H4 (cell line): ENCODE data around the gene MRPL43. TPM values are rescaled to one million over a fixed set of nuclear protein-coding genes. Genes with fewer than 3 reads are reported as not detected.

Experiments used
- DNase-seq: peaks from one replicate; pipeline ENCODE4 v3.0.0-alpha.2; 2015; ENCODE audit warnings: low spot score
- total RNA-seq: library from RNA; depleted of rRNA; stranded (reverse); fragments of >200 nt; shearing (Covaris generic); gene quantifications from 2 replicates; pipeline ENCODE4 v1.2.3, GENCODE V29; 2014

Gene MRPL43
- total RNA-seq, 1 experiment from 2014 or later, result 105 TPM

DNA sequence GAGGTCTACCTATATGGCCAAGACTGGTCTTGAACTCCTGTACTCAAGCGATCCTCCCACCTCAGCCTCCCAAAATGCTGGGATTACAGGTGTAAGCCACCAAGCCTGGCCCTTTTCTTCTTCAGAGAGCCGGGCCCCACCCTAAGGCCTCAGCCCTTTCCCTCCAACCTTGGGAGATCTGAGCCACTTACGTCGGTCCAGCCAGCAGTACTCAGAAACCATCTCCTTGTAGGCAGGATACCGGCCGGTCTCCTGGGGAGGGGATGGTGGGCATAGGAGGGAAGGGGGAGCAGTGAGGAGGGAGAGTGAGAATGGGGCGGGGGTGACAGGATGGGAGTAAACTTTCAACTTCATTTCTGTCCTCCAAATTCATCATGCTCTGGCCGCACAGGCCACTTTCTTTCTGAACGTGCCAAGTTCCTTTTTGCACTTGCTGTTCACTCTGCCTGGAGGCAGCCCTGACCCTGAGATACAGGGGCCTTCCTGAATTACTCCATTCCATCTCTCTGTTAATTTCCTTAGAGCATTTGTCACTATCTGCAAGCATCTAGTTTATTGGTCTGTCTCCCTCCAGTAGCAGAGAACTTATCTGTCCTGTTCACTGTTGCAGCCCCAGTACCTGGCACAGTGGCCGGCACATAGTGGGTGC, 33.3 kb upstream of the MRPL43 start:
- DNase-seq, result no peak

DNA sequence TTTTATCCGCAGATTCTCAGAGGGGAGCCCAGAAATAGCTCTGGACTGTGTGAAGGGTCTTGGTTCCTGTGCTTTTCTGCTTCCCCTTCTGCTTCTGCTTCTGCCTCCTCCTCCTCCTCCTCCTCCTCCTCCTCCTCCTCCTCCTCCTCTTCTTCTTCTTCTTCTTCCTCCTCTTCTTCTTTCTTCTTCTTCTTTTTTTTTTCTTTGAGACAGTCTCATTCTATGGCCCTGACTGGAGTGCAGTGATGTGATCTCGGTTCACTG, 32.1 kb upstream of the MRPL43 start:
- no peak for DNase-seq

DNA sequence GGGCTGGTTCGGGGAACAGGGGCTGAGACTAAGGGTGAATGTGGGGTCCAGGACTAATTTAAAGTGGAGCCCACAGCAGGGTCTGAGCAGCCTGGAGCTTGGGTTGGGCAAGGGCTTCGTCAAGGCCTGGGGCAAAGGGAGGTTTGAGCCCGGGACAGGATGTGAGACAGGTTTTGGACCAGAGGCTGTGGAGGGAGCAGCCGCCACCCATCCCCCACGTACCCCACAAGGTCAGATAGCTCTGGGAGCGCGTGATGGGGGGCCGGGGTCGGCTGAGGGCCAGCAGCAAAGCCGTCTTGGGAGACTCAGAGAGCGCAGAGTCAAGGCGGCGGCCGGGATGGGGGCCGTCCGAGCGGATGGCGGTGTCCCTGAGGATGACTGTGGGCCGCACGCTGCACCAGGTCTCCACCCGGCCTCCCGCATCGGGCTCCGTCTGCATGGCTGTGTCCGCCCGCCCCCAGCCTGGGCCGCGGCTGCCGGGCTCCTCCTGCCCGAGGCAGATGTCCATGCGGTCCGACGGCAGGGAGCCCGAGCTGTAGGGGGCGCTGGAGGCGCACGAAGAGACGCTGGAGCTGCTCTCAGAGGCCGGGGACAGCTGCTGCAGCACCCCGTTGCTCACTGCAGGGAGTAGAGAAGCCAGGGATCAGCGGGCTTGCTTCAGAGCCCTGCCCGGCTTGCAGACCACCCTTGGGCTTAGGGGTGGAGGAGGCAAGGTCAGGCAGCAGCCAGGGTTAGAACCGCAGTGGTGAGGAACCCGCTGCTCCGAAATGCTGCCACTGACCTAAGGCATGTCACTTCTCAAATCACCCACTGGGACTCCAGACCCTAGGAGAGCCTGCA, 31.5 kb upstream of the MRPL43 start:
- DNase-seq, result peak; percentile 75

DNA sequence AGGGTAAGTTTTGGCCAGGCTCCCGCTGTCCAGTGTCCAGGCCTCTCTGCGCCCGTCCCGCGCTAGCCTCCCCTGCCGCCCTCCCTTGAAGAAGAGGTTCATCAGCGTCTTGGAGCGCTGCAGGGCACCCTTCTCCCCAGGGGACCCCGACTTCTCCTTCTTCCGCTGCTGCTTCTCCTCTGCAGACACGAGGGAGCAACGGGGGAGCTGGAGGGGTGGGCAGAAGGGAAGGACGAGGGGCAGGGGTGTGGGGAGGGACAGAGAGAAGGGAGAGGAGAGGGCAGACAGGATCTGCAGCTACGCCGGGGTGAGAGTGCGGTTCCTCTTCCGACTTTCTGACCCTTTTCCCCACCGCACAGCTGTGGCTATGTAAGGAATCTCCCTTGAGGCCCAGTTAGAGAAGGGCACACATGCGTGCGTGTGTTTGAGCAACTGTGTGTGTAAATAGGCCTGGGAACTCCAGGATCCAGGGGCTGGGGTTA, 30.9 kb upstream of the MRPL43 start:
- no peak for DNase-seq

DNA sequence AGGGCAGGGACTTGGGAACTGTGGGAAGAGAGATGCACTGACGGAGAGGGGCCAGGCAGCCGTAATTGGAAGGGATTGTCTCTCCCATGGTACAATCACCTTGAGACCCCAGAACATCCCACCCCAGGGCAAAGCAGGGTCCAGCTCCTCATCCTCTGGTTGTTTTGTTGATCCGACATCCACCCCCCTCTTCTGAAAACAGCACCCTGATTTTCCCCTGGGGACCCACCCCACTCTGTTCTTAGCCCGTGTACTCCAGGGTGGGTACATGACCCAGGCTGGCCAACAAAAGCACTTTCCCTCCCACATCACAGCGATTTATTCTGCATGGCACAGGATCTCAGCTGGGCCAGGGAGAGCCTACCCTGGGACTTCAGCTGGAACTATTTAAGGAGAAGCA, 29.5 kb upstream of the MRPL43 start:
- no peak for DNase-seq

DNA sequence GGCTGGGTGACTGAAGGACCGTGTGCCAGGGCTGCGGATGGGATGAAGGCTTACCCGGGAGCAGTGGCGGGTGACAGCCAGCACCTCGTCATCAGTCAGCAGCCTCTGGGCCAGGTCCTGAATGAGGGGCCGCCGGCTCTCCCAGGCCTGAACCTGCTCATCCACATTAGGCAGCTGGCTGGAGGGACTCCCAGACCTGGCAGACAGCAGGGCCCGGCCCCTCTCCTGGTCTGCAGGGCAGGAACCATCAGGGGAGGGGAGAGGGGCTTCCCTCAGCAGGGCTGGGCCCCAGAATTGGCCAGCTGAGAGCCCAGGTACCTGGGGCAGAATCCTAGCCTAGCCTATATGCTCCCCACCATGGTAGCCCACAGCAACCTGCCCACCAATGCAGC, 28.3 kb upstream of the MRPL43 start:
- DNase-seq, result no peak

DNA sequence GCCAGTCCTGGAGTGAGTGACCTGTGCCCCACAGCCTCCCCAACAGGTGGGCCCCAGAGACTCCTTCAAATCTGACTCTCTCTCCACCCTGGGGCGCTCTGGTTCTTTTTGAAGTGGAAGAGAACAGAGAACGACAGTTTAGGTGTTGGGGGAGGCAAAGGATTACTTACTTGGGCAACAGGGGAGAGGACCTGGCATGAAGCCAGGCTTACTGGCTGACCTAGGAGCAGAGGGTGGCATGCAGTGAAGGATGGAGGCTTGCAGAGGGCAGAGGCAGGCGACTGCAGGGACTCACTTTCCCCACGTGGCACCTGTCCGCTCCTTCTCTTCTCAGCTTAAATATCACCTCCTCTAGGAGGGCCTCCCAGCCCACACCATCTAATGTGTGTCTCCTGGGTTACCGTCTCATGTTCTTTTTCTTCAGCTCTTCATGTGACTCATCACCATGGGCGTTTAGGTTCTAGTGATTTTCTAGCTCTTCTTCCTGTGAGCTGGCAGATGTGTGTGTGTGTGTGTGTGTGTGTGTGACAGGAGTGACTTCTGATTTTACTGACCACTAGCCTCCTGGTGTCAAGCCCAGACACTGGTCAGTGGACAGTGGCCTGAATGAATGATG, 27.8 kb upstream of the MRPL43 start:
- DNase-seq, result peak; percentile 63

DNA sequence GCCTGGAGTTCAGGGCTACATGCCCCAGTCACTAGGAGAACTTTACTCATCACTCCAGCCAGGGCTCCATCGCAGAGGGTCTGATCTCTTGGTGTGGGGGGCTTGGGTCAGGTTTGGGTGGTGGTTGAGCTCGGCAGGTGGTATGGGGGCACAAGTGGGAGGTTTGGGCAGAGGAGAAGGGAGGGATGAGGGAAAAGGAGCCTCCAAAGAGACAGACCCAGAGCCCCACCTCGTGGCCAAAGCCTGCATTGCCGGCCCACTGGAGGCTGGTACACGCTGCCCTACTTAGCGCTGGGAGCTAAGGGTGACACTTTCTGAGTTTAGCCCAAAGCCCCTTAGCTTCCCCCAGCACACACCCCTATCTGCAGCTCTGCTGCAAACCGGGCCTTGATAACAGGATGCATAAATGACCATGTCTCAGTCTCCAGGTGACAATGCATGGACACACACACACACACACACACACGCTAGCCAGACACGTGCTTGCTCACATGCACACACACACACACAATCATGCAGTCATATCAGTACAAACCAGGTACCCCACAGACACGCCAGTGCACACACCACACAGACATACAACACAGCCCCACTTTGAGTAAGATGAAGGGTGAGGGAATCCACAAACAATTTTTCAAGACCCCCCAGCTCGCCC, 27.1 kb upstream of the MRPL43 start:
- DNase-seq, result no peak

DNA sequence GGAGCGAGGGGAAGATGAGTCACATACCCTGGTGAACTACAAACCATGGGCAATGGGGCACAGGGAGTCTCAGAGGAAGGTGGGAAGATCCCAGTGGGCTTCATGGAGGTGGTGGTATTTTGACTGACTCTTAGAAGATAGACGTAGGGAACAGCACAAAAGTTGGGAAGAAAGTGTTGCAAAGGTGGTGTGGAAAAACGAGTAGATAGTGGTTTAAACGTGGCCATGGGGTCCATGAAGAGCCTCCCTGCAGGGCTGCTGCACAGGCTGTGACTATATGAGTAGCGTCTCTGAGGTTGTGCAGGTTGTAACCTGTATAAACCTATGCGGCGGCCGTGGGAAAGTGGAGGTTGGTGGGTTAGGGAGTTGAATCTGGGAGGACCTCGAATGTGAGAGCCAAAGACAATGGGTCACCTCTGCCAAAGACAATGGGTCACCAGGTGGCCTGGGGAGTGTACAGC, 26.1 kb upstream of the MRPL43 start:
- DNase-seq, result no peak

DNA sequence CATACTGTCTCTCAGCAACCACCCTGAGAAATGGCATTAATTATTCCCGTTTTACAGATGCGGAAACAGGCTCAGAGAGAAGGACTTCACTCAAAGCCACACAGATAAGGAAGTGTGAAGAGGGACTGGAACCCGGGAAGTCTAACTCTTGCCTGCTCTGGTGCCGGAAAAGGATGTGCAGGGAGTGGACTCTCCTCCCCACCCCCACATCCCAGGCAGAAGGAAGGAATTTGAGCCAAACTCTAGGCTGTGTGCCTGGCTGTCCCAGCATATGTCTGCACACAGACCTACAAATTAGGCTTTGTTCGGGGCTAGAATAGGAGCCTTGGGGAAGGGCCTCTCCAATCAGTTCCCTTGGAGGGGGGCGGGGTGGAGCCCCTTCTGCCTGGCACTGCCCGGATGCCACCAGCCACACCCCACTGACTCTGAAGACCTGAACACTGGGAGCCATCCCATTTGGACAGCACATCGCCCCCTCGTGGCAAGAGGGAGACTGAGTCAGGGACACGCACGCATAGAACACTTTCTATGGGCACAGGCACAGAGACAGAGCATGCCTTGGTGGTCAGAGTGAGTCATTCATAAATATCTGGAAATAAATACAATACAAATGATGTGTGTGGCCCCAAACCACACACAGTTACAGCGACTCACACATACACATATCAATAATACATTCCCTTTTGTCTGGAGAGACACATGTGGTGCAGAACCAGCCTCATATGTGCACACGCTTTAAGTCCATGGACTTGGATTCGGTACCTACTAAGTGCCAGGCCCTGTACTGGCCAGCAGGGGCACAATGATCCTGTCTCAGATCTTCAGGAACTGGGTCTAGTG, 25.4 kb upstream of the MRPL43 start:
- peak; percentile 94 for DNase-seq

DNA sequence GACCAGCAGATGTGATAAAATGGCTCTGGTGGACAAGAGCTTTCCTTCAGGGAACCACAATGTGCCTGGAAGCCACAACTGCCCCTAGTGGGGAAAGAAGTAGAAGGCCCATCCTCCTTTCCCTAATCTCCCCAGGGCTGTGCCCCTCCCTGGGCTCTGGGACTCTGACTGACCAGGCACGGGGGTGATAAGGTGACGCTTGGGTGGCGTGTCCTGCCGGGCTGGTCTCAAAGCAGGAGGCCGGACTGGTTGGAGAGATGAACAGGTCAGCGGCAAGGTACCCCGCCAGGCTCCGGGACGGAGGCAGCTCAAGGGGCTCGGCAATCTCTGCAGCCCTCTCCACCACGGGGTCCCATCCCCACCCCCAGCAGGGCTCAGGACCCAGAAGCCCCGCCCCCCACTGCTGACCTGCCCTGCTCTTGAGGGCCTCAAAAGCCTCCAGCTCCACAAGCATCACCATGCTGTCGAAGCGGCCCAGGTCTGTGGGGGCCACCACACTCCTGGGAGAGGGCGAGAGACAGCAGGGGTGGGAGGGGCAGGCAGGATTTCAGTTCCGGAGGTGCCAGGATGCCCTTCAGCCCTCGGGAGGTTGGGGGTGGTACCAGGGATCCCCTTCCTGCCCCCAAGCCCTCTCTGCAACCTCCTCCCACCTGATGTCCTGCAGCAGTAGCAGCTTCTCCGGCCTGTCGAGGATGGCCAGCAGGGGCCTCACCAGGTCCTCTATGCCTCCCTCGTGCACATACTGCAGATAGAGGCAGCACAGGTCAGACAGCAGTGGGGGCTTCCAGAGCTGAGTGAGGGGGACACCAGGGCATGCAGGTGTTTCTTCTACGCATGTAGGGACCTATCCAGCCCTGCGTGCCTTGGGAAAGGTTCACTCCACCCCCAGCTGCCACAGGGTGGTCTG, 24.5 kb upstream of the MRPL43 start:
- no peak for DNase-seq

DNA sequence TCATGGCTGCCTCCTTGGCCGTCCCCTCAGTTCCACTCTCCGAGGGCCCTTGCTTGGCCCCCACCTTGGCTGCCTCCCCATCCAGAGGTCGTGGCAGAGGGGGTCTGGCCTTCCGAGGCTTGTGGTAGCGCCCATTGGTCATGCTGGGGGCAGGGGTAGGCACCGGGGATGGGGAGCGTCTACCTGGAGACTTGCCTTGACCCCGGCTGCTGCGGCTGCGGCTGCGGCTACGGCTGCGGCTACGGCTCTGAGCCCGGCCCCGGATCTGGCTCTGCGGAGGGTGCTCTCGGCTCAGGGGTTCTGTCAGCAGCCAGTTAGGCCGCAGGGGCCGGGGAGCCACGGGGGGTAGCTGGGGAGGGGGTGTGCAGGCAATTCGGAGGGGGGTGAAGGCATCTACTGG, 23.0 kb upstream of the MRPL43 start:
- DNase-seq, result no peak

DNA sequence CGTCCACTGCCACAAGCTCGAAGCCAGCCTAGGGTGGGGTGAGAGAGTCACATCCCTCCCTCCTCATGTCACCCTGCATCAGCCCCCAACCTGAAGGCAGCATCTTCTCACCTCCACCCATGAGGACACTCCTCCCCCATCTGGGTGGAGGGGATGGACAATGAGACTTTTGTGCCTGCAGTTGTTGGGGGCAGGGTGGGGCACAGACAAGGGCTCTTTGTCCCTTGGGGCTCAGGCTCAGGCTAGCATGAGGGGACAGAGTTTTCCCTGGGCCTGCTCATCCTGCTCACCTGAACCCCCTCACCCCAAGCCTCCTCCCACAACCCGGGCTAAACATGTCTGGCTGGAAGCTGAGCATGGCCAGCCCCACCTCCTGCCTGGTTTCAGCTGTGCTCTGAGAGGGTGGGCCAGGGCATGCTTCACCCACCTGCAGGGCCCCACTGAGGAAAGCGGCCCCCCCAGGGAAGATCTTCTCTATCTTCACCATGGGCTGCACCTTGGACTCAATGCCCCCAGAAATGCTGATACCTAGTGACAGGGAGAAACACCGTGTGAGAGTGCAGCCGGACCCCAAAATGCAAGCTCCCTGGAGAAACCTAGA, 21.6 kb upstream of the MRPL43 start:
- DNase-seq, result no peak

DNA sequence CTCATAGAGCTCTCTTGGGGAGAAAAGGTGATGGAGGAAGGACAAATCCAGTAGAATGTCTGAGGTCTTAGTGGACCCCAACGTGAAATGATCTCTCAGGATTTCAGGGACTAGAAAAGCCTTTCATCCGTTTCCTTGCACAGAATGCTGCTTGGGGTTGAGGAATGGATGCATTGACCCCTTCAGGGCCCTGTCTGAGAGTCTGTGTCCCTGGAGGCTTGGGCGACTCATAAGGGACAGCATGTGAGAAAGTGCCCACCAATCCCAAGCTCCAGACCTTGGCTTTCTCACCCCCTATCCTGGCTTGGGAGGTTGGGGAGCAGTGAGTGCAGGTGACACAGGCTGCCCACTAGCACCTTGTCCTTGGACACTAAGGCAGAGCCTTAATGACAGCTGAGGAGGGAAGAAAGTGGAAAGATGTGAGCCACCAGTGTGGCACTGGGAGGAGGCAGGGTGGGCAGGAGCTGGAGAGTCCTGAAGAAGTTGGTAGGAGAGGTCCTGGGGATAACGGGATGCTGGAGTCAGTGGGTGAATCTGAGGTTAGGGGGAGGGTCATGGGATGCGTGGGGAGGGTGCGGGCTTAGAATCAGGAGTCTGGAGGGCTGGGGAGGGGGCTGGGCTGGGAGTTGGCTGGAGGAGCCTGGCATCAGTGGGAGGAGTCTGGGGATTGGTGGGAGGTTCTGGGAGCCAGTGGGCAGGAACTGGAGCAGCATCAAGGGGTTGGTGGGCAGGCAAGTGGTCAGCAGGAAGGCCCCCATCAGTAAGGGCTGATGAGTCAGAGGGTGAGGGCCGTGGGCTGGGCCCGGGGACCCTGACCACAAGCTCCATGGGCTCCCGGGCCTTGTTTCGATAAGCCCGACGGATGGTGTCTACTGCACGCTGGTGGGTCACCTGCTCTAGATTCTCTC, 20.9 kb upstream of the MRPL43 start:
- DNase-seq, result no peak

DNA sequence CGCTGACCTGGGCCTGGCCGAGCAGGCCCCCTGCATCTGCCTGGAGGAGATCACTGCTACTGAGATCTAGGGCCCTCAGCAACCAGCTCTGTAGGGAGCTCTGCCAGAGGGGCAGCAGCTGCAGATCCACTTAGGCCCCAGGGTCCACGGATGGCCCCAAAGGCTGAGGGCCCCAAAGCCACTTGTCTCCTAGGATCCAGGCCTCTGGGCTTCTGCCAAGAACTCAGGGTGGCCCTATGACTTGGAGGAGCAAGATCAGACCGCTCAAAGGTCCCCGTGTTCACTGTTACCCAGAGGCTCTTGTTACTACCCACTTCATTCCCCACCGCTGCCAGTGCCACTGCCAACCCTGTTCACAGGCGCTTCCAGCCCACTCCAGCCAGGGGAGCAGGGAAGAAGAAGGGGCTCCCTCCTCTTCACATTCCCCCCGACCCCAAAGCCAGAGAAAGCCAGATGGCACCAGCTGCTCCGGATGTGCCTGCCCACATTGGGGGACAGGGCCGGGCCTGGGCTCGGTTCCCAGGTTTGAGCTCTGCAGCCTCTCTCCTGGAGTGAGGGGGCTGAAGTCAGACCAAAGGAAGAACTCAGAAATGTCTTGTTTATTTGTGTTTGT, 19.9 kb upstream of the MRPL43 start:
- DNase-seq, result peak; percentile 45

DNA sequence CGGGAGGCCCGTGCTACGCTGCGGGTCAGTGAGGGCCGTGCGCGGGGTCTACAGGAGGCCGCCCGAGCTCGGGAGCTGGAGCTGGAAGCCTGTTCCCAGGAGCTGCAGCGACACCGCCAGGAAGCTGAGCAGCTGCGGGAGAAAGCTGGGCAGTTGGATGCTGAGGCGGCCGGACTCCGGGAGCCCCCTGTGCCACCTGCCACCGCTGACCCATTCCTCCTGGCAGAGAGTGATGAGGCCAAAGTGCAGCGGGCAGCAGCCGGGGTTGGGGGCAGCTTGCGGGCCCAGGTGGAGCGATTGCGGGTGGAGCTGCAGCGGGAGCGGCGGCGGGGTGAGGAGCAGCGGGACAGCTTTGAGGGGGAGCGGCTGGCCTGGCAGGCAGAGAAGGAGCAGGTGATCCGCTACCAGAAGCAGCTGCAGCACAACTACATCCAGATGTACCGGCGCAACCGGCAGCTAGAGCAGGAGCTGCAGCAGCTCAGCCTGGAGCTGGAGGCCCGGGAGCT, 19.3 kb upstream of the MRPL43 start:
- no peak for DNase-seq

DNA sequence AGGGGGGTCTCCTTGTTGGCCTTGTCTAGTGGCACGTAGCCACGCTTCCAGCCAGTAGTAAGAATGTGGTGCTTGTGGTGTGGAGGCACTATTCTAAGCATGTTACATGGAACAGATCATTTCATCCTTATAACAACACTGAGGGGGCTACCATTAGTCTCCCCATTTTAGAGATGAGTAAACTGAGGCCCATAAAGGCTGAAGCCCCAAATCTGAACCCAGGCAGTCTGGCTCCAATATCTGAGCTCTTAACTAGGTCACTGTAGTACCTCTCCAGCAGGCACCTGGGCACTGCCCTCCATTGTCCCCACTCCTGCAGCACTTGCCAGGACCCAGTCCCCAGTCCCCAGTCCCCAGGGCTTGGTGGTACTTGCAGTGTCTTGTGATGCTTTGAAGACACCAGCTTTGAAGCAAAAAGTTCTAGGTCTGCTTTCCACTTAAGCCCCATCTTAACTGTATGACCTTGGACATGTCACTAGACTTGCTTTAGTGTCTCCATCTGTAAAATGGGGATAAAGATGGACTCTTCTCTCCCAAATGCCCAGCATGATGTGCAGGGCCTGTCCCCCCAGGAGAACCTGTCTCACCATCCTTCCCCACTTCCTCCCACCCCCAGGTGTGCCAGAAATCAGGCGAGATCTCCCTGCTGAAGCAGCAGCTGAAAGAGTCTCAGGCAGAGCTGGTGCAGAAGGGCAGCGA, 18.7 kb upstream of the MRPL43 start:
- no peak for DNase-seq

DNA sequence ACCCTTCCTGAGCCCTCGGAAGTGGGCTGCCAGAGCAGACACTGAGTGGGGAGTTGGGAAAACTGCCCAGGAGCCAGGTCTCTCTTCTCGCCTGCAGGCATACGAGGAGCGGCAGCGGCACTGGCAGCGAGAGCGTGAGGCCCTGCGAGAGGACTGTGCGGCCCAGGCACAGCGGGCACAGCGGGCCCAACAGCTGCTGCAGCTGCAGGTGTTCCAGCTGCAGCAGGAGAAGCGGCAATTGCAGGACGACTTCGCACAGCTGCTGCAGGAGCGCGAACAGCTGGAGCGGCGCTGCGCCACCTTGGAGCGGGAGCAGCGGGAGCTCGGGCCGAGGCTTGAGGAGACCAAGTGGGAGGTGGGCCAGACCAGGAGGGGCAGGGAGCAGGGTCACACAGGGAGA, 18.1 kb upstream of the MRPL43 start:
- no peak for DNase-seq
